Left kidney (tissue), 2 donors: ENCODE measurements around the gene GPR161. TPM values are rescaled to one million over a fixed set of nuclear protein-coding genes. Genes with fewer than 3 reads are reported as not detected.

ENCODE experiments used
- DNase-seq: peaks from one replicate; pipeline ENCODE4 v3.0.0-alpha.2; 2013
- polyA plus RNA-seq: library from polyadenylated mRNA; unstranded; fragments of 120-200 nt; gene quantifications from one replicate; pipeline ENCODE4 v1.2.1, GENCODE V29; 2013; ENCODE audit not compliant: insufficient read length

GPR161 gene
- polyA plus RNA-seq, 1 donor, result 21.7 TPM

GRCh38 chr1:168150283-168150682 lies 13.6 kb upstream of the GPR161 start:
- no peak for DNase-seq

GRCh38 chr1:168148916-168149315 lies 12.2 kb upstream of the GPR161 start:
- no peak for DNase-seq

- DNase-seq, result no peak
Measured at GRCh38 chr1:168146626-168147025, 9.9 kb upstream of the GPR161 start.

- no peak for DNase-seq
Measured at GRCh38 chr1:168146160-168146539, 9.4 kb upstream of the GPR161 start.

GRCh38 chr1:168145184-168146159 lies 8.7 kb upstream of the GPR161 start:
- DNase-seq, result peak; percentile 84

- no peak for DNase-seq
Measured at GRCh38 chr1:168141871-168142385, 5.2 kb upstream of the GPR161 start.

GRCh38 chr1:168139070-168139469 lies 2.3 kb upstream of the GPR161 start:
- no peak for DNase-seq

- no peak for DNase-seq
Measured at GRCh38 chr1:168138134-168138533, 1.4 kb upstream of the GPR161 start.

- DNase-seq, result no peak
Measured at GRCh38 chr1:168137515-168137821, 738 bp upstream of the GPR161 start.

- DNase-seq, result peak; percentile 28
Measured at GRCh38 chr1:168135921-168136708, 615 bp downstream of the GPR161 start.

GRCh38 chr1:168135116-168135920 lies 1.4 kb downstream of the GPR161 start:
- no peak for DNase-seq

- no peak for DNase-seq
Measured at GRCh38 chr1:168134642-168135041, 2.1 kb downstream of the GPR161 start.

GRCh38 chr1:168134132-168134531 lies 2.6 kb downstream of the GPR161 start:
- no peak for DNase-seq

GRCh38 chr1:168129933-168130332 lies 6.8 kb downstream of the GPR161 start:
- no peak for DNase-seq

- DNase-seq, result no peak
Measured at GRCh38 chr1:168127503-168127902, 9.2 kb downstream of the GPR161 start.

GRCh38 chr1:168125051-168125450 lies 11.7 kb downstream of the GPR161 start:
- DNase-seq, result no peak

- DNase-seq, result no peak
Measured at GRCh38 chr1:168121401-168122011, 15.2 kb downstream of the GPR161 start.

- DNase-seq, result no peak
Measured at GRCh38 chr1:168119750-168120149, 17.0 kb downstream of the GPR161 start.

- no peak for DNase-seq
Measured at GRCh38 chr1:168116327-168116799, 20.4 kb downstream of the GPR161 start.

GRCh38 chr1:168114845-168115244 lies 21.9 kb downstream of the GPR161 start:
- no peak for DNase-seq

GRCh38 chr1:168112673-168113305 lies 23.9 kb downstream of the GPR161 start:
- DNase-seq, result no peak
